DND-41 (cell line): ENCODE data around the gene SGMS1.

Experiments used
- EZH2 ChIP-seq: IDR thresholded peaks from 3 replicates; pipeline ENCODE4 v1.6.1; 2012; ENCODE audit warnings: borderline replicate concordance, low read depth, mild to moderate bottlenecking, moderate library complexity, low read length, inconsistent platforms; ENCODE audit not compliant: severe bottlenecking
- TF ChIP-seq, protein P1 (sequence below): IDR thresholded peaks from 2 replicates; pipeline ENCODE4 v1.5.1; 2012; ENCODE audit warnings: borderline replicate concordance, low read length, moderate library complexity, mild to moderate bottlenecking; ENCODE audit not compliant: poor library complexity, severe bottlenecking; ENCODE audit errors: extremely low read depth

DNA sequence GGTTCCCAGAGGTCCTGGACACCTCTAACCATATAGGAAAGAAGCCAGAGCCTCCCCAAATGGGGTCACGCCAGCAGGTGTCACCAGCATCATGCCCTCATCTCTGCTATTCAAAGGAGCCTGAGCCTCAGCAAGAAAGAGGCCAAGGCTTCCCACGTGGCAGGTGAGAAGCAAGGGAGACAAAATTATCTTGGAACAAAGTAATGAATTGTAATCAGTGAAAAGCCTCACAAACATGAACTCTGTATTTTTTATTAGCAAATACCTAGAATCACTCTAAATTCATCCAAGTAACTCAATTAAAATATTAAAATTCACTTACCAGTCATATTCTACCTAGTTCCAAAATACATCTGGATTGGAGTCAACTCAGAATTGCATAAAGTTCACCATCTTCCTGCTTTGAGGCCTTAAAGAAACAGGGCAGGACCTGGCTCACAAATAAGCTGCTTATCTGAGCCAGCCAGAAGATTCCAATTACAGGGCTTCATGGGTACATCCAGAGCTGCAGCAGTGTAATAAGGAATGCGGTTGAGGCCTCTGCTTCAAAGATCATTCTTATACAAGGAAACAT lies 68.7 kb downstream of the SGMS1 start:
- TF ChIP-seq, protein P1, sequence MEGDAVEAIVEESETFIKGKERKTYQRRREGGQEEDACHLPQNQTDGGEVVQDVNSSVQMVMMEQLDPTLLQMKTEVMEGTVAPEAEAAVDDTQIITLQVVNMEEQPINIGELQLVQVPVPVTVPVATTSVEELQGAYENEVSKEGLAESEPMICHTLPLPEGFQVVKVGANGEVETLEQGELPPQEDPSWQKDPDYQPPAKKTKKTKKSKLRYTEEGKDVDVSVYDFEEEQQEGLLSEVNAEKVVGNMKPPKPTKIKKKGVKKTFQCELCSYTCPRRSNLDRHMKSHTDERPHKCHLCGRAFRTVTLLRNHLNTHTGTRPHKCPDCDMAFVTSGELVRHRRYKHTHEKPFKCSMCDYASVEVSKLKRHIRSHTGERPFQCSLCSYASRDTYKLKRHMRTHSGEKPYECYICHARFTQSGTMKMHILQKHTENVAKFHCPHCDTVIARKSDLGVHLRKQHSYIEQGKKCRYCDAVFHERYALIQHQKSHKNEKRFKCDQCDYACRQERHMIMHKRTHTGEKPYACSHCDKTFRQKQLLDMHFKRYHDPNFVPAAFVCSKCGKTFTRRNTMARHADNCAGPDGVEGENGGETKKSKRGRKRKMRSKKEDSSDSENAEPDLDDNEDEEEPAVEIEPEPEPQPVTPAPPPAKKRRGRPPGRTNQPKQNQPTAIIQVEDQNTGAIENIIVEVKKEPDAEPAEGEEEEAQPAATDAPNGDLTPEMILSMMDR = no peak
- TF ChIP-seq EZH2 = no peak
